ENCODE results near the gene PKP4.

DNA sequence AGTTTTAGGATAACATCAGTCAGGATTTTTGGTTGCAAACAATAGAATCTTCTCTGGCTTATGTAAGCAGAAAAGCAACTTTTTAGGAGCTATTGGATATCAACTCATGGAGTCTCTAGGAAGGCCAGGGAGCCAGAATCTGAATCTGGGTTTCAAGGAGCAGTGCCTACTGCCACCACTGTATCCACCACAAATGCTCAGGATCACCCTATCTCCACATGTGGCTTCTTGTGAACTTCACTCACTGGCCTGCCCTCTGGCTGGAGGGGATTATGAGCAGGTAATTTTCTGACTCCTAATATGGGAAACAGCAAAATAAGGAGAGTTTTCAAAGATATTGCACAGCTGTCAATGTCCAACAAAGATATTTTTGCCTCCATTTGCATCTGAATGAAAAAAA is 142.9 kb downstream of the PKP4 start:
- TF ChIP-seq EZH2 (IDR thresholded peaks at IDR 0.05; ENCODE audit: borderline replicate concordance, low read length): no peak
- TF ChIP-seq, protein P1, sequence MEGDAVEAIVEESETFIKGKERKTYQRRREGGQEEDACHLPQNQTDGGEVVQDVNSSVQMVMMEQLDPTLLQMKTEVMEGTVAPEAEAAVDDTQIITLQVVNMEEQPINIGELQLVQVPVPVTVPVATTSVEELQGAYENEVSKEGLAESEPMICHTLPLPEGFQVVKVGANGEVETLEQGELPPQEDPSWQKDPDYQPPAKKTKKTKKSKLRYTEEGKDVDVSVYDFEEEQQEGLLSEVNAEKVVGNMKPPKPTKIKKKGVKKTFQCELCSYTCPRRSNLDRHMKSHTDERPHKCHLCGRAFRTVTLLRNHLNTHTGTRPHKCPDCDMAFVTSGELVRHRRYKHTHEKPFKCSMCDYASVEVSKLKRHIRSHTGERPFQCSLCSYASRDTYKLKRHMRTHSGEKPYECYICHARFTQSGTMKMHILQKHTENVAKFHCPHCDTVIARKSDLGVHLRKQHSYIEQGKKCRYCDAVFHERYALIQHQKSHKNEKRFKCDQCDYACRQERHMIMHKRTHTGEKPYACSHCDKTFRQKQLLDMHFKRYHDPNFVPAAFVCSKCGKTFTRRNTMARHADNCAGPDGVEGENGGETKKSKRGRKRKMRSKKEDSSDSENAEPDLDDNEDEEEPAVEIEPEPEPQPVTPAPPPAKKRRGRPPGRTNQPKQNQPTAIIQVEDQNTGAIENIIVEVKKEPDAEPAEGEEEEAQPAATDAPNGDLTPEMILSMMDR (IDR thresholded peaks at IDR 0.05; ENCODE audit: low read length): no peak
